Transverse colon (tissue), 4 donors: Measurements from ENCODE around the gene KSR1. TPM values are rescaled to one million over a fixed set of nuclear protein-coding genes. Genes with fewer than 3 reads are reported as not detected.
"Not testable (repeated sequence)": the region's sequence is repeated elsewhere in the genome, so short reads cannot be mapped to it uniquely, and the experiment has no call there.

Source experiments
- DNase-seq: peaks from one replicate; pipeline ENCODE4 v3.0.0-alpha.2; 2019
- H3K27ac ChIP-seq, 4 donors: fragments of 200-600 bp; sonication (generic); 2 replicates each; pipeline ENCODE4 v1.5.1; 2016 to 2018; ENCODE audit warnings: inconsistent platforms in 4 of 4
- H3K27me3 ChIP-seq: fragments of 200-600 bp; sonication (generic); 2 replicates; pipeline ENCODE4 v1.5.1; 2017; ENCODE audit warnings: inconsistent platforms
- H3K36me3 ChIP-seq, 4 donors: fragments of 200-600 bp; sonication (generic); 2 replicates each; pipeline ENCODE4 v1.5.1; 2017 to 2019; ENCODE audit warnings: inconsistent platforms in 4 of 4
- H3K4me1 ChIP-seq, 4 donors: fragments of 200-600 bp; sonication (generic); 2 replicates each; pipeline ENCODE4 v1.5.1; 2017 to 2020; ENCODE audit warnings: inconsistent platforms in 4 of 4
- H3K4me3 ChIP-seq, 4 donors: fragments of 200-600 bp; sonication (generic); 1 replicate in 1 of 4; 2 replicates in 3 of 4; pipeline versions ENCODE4 v1.5.1 to v1.6.1; 2017 to 2019; ENCODE audit warnings: inconsistent platforms in 4 of 4
- H3K9me3 ChIP-seq, 2 donors: fragments of 200-600 bp; sonication (generic); 2 replicates each; pipeline ENCODE4 v1.5.1; 2017 to 2019; ENCODE audit warnings: inconsistent platforms in 2 of 2
- CTCF ChIP-seq, 5 experiments: fragments of 200-600 bp in 3 of 5; fragments of 450-650 bp in 2 of 5; sonication (generic) in 3 of 5; IDR thresholded peaks; 1 replicate in 2 of 5; 2 replicates in 3 of 5; pipeline ENCODE4 v1.5.1; 2016 to 2017; ENCODE audit warnings: antibody characterized with exemption in 5 of 5, inconsistent platforms in 3 of 5, mild to moderate bottlenecking in 2 of 5, moderate library complexity in 1 of 5
- EP300 ChIP-seq: sonication (generic); formaldehyde crosslinking; IDR thresholded peaks from one replicate; pipeline ENCODE4 v1.6.1; 2017; ENCODE audit warnings: antibody characterized with exemption, low read depth
- POLR2A ChIP-seq: fragments of 450-650 bp; IDR thresholded peaks from one replicate; pipeline ENCODE4 v1.6.1; 2016; ENCODE audit warnings: antibody characterized with exemption, mild to moderate bottlenecking, moderate library complexity
- POLR2AphosphoS5 ChIP-seq, 3 donors: sonication (generic); formaldehyde crosslinking; IDR thresholded peaks; one replicate each; pipeline ENCODE4 v1.6.1; 2016; ENCODE audit warnings: antibody characterized with exemption in 3 of 3
- WGBS, 2 donors: methylation state at CpG; one replicate each; pipeline ENCODE4 v1.1.5; 2018; ENCODE audit warnings: low coverage in 1 of 2; 5-methylcytosine and 5-hydroxymethylcytosine counted together
- in situ Hi-C, 4 donors: fragments of 200-750 bp; cut with MboI; loops; one replicate each; pipeline versions ENCODE4 v1.15.0 to v1.15.1; 2017; ENCODE audit warnings: low sequenced_read_pairs in 3 of 4, low pct_ligation_motif_present in 1 of 4, low pct_unique_long_range_greater_than_20kb in 1 of 4
- intact Hi-C: fragments of 100-400 bp; cut with DNase I; formaldehyde crosslinking; loops from one replicate; pipeline ENCODE4 v1.15.1; 2023; ENCODE audit warnings: low total_unique reads
- total RNA-seq, 4 donors: library from RNA; depleted of rRNA; stranded (reverse); fragments of >200 nt; gene quantifications; one replicate each; pipeline ENCODE4 v1.1.0, GENCODE V29; 2016

The KSR1 gene
- total RNA-seq, 4 donors from 2014 or later = 8.2 to 55.7 (median 30.9) TPM

GRCh38 chr17:27651411-27652345, 195.4 kb downstream of the KSR1 start:
- H3K27me3 ChIP-seq = no peaks in the 10 kb centered on the region
- DNase-seq = peak; percentile 81
- H3K9me3 ChIP-seq = no peaks in the 10 kb centered on the region
- TF ChIP-seq POLR2A = no peak
- TF ChIP-seq POLR2AphosphoS5 (IDR thresholded peaks at IDR 0.05) = no peak
- TF ChIP-seq CTCF (IDR thresholded peaks at IDR 0.05) = peak; percentile 91 to 97 (median 94)
- H3K27ac ChIP-seq = no peak overlapping the region
- H3K4me3 ChIP-seq = no peak overlapping the region
- peaks cover 11 to 29% (median 22%) of the 10 kb centered on the region in 4 donors for H3K4me1 ChIP-seq
- WGBS, 2 donors = 51 to 61% methylated on average over 5 to 16 of the region's 16 CpGs
- in situ Hi-C loops (loop anchor here (5.0 to 10.0 kb wide), 4 partner anchors 44 to 113 kb away; no protein-coding TSS in a partner anchor), intact Hi-C loops (loop anchor here (2.0 to 5.0 kb wide), 2 partner anchors 49 to 106 kb away; no protein-coding TSS in a partner anchor)
- H3K36me3 ChIP-seq = no peaks in the 10 kb centered on the region

- not testable (repeated sequence) for H3K36me3 ChIP-seq, H3K27ac ChIP-seq, DNase-seq, H3K9me3 ChIP-seq, H3K27me3 ChIP-seq, H3K4me3 ChIP-seq
- H3K4me1 ChIP-seq = peaks cover 0 to 11% (median 8%) of the 10 kb centered on the region in 4 donors
- in situ Hi-C loops (loop anchor here (5.0 to 10.0 kb wide), 4 partner anchors 46 to 111 kb away; no protein-coding TSS in a partner anchor), intact Hi-C loops (loop anchor here (5.0 kb wide), 1 partner anchor 104 kb away; no protein-coding TSS in a partner anchor)
- WGBS, 2 donors = 62% methylated on average over 9 of the region's 9 CpGs; no CpG with 5 or more reads in 1 of the 2 donors
These were observed 197.3 kb downstream of the KSR1 start for GRCh38 chr17:27653449-27653971.

GRCh38 chr17:27654136-27654535, 197.9 kb downstream of the KSR1 start:
- Histone ChIP-seq H3K27ac (no peak overlapping the region), H3K27me3 (no peaks in the 10 kb centered on the region), H3K4me3 (no peak overlapping the region), H3K9me3 (no peaks in the 10 kb centered on the region), H3K4me1 (peaks cover 0 to 4% (median 2%) of the 10 kb centered on the region in 4 donors), H3K36me3 (no peaks in the 10 kb centered on the region)
- 94% methylated on average over 15 of the region's 15 CpGs; no CpG with 5 or more reads in 1 of the 2 donors for WGBS, 2 donors
- in situ Hi-C loops = loop anchor here (5.0 to 10.0 kb wide), 4 partner anchors 47 to 111 kb away; no protein-coding TSS in a partner anchor
- intact Hi-C loops = loop anchor here (5.0 kb wide), 1 partner anchor 103 kb away; no protein-coding TSS in a partner anchor
- no peak for TF ChIP-seq POLR2AphosphoS5 (IDR thresholded peaks at IDR 0.05)
- TF ChIP-seq CTCF (IDR thresholded peaks at IDR 0.05) = no peak
- TF ChIP-seq EP300 = no peak
- TF ChIP-seq POLR2A = no peak
- DNase-seq = no peak

- Histone ChIP-seq H3K36me3 (no peaks in the 10 kb centered on the region), H3K4me3 (no peak overlapping the region), H3K27ac (no peak overlapping the region), H3K27me3 (no peaks in the 10 kb centered on the region), H3K4me1 (no peaks in the 10 kb centered on the region), H3K9me3 (no peaks in the 10 kb centered on the region)
- TF ChIP-seq EP300 = no peak
- peak; percentile 90 to 97 (median 94) for TF ChIP-seq CTCF (IDR thresholded peaks at IDR 0.05)
- 39% methylated on average over 34 of the region's 34 CpGs; no CpG with 5 or more reads in 1 of the 2 donors for WGBS, 2 donors
- intact Hi-C loops (loop anchor here (5.0 kb wide), 1 partner anchor 102 kb away; no protein-coding TSS in a partner anchor), in situ Hi-C loops (loop anchor here (5.0 to 10.0 kb wide), 5 partner anchors 48 to 222 kb away; no protein-coding TSS in a partner anchor)
- DNase-seq = peak; percentile 79
These were observed 198.6 kb downstream of the KSR1 start for GRCh38 chr17:27654654-27655524.

- DNase-seq, H3K4me3 ChIP-seq, H3K36me3 ChIP-seq, H3K27me3 ChIP-seq, H3K9me3 ChIP-seq, intact Hi-C loops, H3K27ac ChIP-seq, H3K4me1 ChIP-seq: not testable (repeated sequence)
- 87 to 93% methylated on average over 3 to 13 of the region's 16 CpGs for WGBS, 2 donors
- in situ Hi-C loops = loop anchor here in 2 of 4 donors (5.0 to 10.0 kb wide), 3 partner anchors 51 to 222 kb away; no protein-coding TSS in a partner anchor
These were observed 199.4 kb downstream of the KSR1 start for GRCh38 chr17:27655525-27656111.

- 85% methylated on average over 8 of the region's 8 CpGs; no CpG with 5 or more reads in 1 of the 2 donors for WGBS, 2 donors
- H3K27ac ChIP-seq, H3K36me3 ChIP-seq, H3K4me1 ChIP-seq, intact Hi-C loops, H3K4me3 ChIP-seq, H3K9me3 ChIP-seq, H3K27me3 ChIP-seq, DNase-seq: not testable (repeated sequence)
- in situ Hi-C loops = loop anchor here in 2 of 4 donors (5.0 to 10.0 kb wide), 3 partner anchors 52 to 221 kb away; no protein-coding TSS in a partner anchor
These were observed 200.4 kb downstream of the KSR1 start for GRCh38 chr17:27656620-27657019.
